ENCODE data around the gene BMAL1.

Gene BMAL1

GRCh38 chr11:13336246-13336878, 58.8 kb downstream of the BMAL1 start:
- H3K9me3 ChIP-seq (ENCODE audit: insufficient read depth, low read length), result no peaks in the 10 kb centered on the region
- H3K79me2 ChIP-seq (ENCODE audit: insufficient read depth, low read length), result no peaks in the 10 kb centered on the region
- no peaks in the 10 kb centered on the region for H3K27me3 ChIP-seq (ENCODE audit: low read length)
- no peaks in the 10 kb centered on the region for H3K36me3 ChIP-seq (ENCODE audit: low read length)
- H3F3A ChIP-seq (ENCODE audit: insufficient read depth), result no peaks in the 10 kb centered on the region
- no peak overlapping the region for H3K9ac ChIP-seq (ENCODE audit: low read length)
- no peaks in the 10 kb centered on the region for H3K9me2 ChIP-seq (replicated peaks; ENCODE audit: insufficient read depth, low read length)
- H3K4me2 ChIP-seq (ENCODE audit: low read depth, low read length, poor library complexity, severe bottlenecking), result no peak overlapping the region
- no peak overlapping the region for H2AFZ ChIP-seq (ENCODE audit: low read depth, low read length, severe bottlenecking)
- H4K20me1 ChIP-seq (ENCODE audit: low read depth, low read length), result no peaks in the 10 kb centered on the region
- TF ChIP-seq, protein P1, sequence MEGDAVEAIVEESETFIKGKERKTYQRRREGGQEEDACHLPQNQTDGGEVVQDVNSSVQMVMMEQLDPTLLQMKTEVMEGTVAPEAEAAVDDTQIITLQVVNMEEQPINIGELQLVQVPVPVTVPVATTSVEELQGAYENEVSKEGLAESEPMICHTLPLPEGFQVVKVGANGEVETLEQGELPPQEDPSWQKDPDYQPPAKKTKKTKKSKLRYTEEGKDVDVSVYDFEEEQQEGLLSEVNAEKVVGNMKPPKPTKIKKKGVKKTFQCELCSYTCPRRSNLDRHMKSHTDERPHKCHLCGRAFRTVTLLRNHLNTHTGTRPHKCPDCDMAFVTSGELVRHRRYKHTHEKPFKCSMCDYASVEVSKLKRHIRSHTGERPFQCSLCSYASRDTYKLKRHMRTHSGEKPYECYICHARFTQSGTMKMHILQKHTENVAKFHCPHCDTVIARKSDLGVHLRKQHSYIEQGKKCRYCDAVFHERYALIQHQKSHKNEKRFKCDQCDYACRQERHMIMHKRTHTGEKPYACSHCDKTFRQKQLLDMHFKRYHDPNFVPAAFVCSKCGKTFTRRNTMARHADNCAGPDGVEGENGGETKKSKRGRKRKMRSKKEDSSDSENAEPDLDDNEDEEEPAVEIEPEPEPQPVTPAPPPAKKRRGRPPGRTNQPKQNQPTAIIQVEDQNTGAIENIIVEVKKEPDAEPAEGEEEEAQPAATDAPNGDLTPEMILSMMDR (IDR thresholded peaks at IDR 0.05; ENCODE audit: insufficient read depth, low read length, poor library complexity, severe bottlenecking), result no peak
- TF ChIP-seq EZH2phosphoT487 (conservative IDR thresholded peaks at IDR 0.05; ENCODE audit: low read length), result no peak
- no peak overlapping the region for H3K4me3 ChIP-seq (ENCODE audit: insufficient read depth, low read length, poor library complexity, severe bottlenecking)
- no peak overlapping the region for H3K27ac ChIP-seq (ENCODE audit: low read depth, low read length)

DNA sequence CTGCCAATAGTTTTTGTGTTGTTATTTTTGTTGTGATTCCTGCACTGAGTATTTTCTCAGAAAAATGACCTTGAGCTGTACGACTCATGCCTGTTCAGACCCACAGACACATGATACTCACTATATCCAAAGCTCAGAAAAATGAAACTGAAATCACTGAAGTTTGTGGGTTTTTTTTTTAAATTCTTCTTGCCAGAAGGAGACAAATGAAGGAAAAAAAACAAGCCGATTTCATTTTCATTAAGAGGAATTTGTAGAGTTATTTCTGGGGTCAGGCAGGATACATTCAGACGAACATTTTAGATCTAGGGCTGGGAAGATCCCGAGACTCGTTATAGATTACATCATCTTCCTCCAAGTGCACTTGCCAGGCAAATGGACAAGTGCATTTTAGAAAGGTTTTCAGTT, 60.4 kb downstream of the BMAL1 start:
- no peak overlapping the region for H3K9ac ChIP-seq (ENCODE audit: low read length)
- H3K4me2 ChIP-seq (ENCODE audit: low read depth, low read length, poor library complexity, severe bottlenecking), result no peak overlapping the region

DNA sequence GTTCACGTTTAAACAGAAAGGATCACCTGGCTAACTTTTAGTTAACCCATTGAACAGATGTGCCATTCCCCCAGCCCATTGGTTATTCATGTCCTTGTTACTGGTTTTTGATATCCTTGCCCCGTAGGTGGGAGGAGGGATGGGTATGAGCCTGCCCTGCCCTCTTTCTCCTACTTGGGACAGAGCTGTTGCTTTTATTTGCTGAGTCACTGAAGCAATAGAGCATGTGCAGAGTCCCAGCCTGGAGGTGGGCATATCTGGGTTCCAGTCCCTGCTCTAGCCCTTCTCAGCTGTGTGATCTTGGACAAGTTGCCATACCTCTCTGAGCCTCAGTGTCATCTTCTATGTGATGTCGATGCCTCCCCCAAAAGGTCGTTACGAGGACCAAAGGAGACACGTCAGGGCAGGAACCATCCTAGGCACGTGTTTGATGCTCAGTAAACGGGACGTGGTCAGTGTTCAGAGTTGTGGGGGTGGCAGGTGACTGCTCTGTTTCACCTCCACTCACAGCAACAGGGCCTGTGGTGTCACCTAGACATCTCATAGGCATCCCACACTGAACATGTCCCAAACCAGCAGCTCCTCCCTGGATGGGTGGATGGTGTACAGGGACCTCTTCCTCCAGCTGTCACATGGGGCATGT, 61.0 kb downstream of the BMAL1 start:
- no peak overlapping the region for H3K4me3 ChIP-seq (ENCODE audit: insufficient read depth, low read length, poor library complexity, severe bottlenecking)
- no peaks in the 10 kb centered on the region for H3K36me3 ChIP-seq (ENCODE audit: low read length)
- H4K20me1 ChIP-seq (ENCODE audit: low read depth, low read length), result no peaks in the 10 kb centered on the region
- no peak overlapping the region for H3K27ac ChIP-seq (ENCODE audit: low read depth, low read length)
- H3F3A ChIP-seq (ENCODE audit: insufficient read depth), result no peaks in the 10 kb centered on the region
- H3K9me3 ChIP-seq (ENCODE audit: insufficient read depth, low read length), result no peaks in the 10 kb centered on the region
- no peak overlapping the region for H3K4me2 ChIP-seq (ENCODE audit: low read depth, low read length, poor library complexity, severe bottlenecking)
- H2AFZ ChIP-seq (ENCODE audit: low read depth, low read length, severe bottlenecking), result no peak overlapping the region
- TF ChIP-seq EZH2phosphoT487 (conservative IDR thresholded peaks at IDR 0.05; ENCODE audit: low read length), result no peak
- TF ChIP-seq, protein P1 (IDR thresholded peaks at IDR 0.05; ENCODE audit: insufficient read depth, low read length, poor library complexity, severe bottlenecking), result no peak
- H3K9me2 ChIP-seq (replicated peaks; ENCODE audit: insufficient read depth, low read length), result no peaks in the 10 kb centered on the region
- H3K79me2 ChIP-seq (ENCODE audit: insufficient read depth, low read length), result no peaks in the 10 kb centered on the region
- no peak overlapping the region for H3K9ac ChIP-seq (ENCODE audit: low read length)
- no peaks in the 10 kb centered on the region for H3K27me3 ChIP-seq (ENCODE audit: low read length)

More for the DNA sequence above, 60.4 kb downstream of the BMAL1 start:
- no peaks in the 10 kb centered on the region for H4K20me1 ChIP-seq (ENCODE audit: low read depth, low read length)
- no peak overlapping the region for H3K4me3 ChIP-seq (ENCODE audit: insufficient read depth, low read length, poor library complexity, severe bottlenecking)
- H3K27me3 ChIP-seq (ENCODE audit: low read length), result no peaks in the 10 kb centered on the region
- H3K27ac ChIP-seq (ENCODE audit: low read depth, low read length), result no peak overlapping the region
- H3K9me3 ChIP-seq (ENCODE audit: insufficient read depth, low read length), result no peaks in the 10 kb centered on the region
- TF ChIP-seq, protein P1 (IDR thresholded peaks at IDR 0.05; ENCODE audit: insufficient read depth, low read length, poor library complexity, severe bottlenecking), result no peak
- no peak for TF ChIP-seq EZH2phosphoT487 (conservative IDR thresholded peaks at IDR 0.05; ENCODE audit: low read length)
- H3K9me2 ChIP-seq (replicated peaks; ENCODE audit: insufficient read depth, low read length), result no peaks in the 10 kb centered on the region
- no peaks in the 10 kb centered on the region for H3K36me3 ChIP-seq (ENCODE audit: low read length)
- H2AFZ ChIP-seq (ENCODE audit: low read depth, low read length, severe bottlenecking), result no peak overlapping the region
- H3F3A ChIP-seq (ENCODE audit: insufficient read depth), result no peaks in the 10 kb centered on the region
- no peaks in the 10 kb centered on the region for H3K79me2 ChIP-seq (ENCODE audit: insufficient read depth, low read length)

Data from SU-DHL-6 (cell line).